Transverse colon (tissue), 4 donors: ENCODE measurements around the gene ADCY5. TPM values are rescaled to one million over a fixed set of nuclear protein-coding genes. Genes with fewer than 3 reads are reported as not detected.

Source experiments
- DNase-seq: peaks from one replicate; pipeline ENCODE4 v3.0.0-alpha.2; 2019
- H3K27ac ChIP-seq, 4 donors: fragments of 200-600 bp; sonication (generic); 2 replicates each; pipeline ENCODE4 v1.5.1; 2016 to 2018; ENCODE audit warnings: inconsistent platforms in 4 of 4
- H3K27me3 ChIP-seq: fragments of 200-600 bp; sonication (generic); 2 replicates; pipeline ENCODE4 v1.5.1; 2017; ENCODE audit warnings: inconsistent platforms
- H3K36me3 ChIP-seq, 4 donors: fragments of 200-600 bp; sonication (generic); 2 replicates each; pipeline ENCODE4 v1.5.1; 2017 to 2019; ENCODE audit warnings: inconsistent platforms in 4 of 4
- H3K4me1 ChIP-seq, 4 donors: fragments of 200-600 bp; sonication (generic); 2 replicates each; pipeline ENCODE4 v1.5.1; 2017 to 2020; ENCODE audit warnings: inconsistent platforms in 4 of 4
- H3K4me3 ChIP-seq, 4 donors: fragments of 200-600 bp; sonication (generic); 1 replicate in 1 of 4; 2 replicates in 3 of 4; pipeline versions ENCODE4 v1.5.1 to v1.6.1; 2017 to 2019; ENCODE audit warnings: inconsistent platforms in 4 of 4
- H3K9me3 ChIP-seq, 2 donors: fragments of 200-600 bp; sonication (generic); 2 replicates each; pipeline ENCODE4 v1.5.1; 2017 to 2019; ENCODE audit warnings: inconsistent platforms in 2 of 2
- CTCF ChIP-seq, 5 experiments: fragments of 200-600 bp in 3 of 5; fragments of 450-650 bp in 2 of 5; sonication (generic) in 3 of 5; IDR thresholded peaks; 1 replicate in 2 of 5; 2 replicates in 3 of 5; pipeline ENCODE4 v1.5.1; 2016 to 2017; ENCODE audit warnings: antibody characterized with exemption in 5 of 5, inconsistent platforms in 3 of 5, mild to moderate bottlenecking in 2 of 5, moderate library complexity in 1 of 5
- EP300 ChIP-seq: sonication (generic); formaldehyde crosslinking; IDR thresholded peaks from one replicate; pipeline ENCODE4 v1.6.1; 2017; ENCODE audit warnings: antibody characterized with exemption, low read depth
- POLR2A ChIP-seq: fragments of 450-650 bp; IDR thresholded peaks from one replicate; pipeline ENCODE4 v1.6.1; 2016; ENCODE audit warnings: antibody characterized with exemption, mild to moderate bottlenecking, moderate library complexity
- POLR2AphosphoS5 ChIP-seq, 3 donors: sonication (generic); formaldehyde crosslinking; IDR thresholded peaks; one replicate each; pipeline ENCODE4 v1.6.1; 2016; ENCODE audit warnings: antibody characterized with exemption in 3 of 3
- WGBS, 2 donors: methylation state at CpG; one replicate each; pipeline ENCODE4 v1.1.5; 2018; ENCODE audit warnings: low coverage in 1 of 2; 5-methylcytosine and 5-hydroxymethylcytosine counted together
- in situ Hi-C, 4 donors: fragments of 200-750 bp; cut with MboI; loops; one replicate each; pipeline versions ENCODE4 v1.15.0 to v1.15.1; 2017; ENCODE audit warnings: low sequenced_read_pairs in 3 of 4, low pct_ligation_motif_present in 1 of 4, low pct_unique_long_range_greater_than_20kb in 1 of 4
- intact Hi-C: fragments of 100-400 bp; cut with DNase I; formaldehyde crosslinking; loops from one replicate; pipeline ENCODE4 v1.15.1; 2023; ENCODE audit warnings: low total_unique reads
- total RNA-seq, 4 donors: library from RNA; depleted of rRNA; stranded (reverse); fragments of >200 nt; gene quantifications; one replicate each; pipeline ENCODE4 v1.1.0, GENCODE V29; 2016

Gene ADCY5
- total RNA-seq, 4 donors from 2014 or later: 13.9 to 42.0 (median 28.6) TPM

- no peaks in the 10 kb centered on the region for H3K36me3 ChIP-seq
- no peak for DNase-seq
- no peaks in the 10 kb centered on the region for H3K27me3 ChIP-seq
- H3K4me1 ChIP-seq: peaks cover 22 to 52% (median 33%) of the 10 kb centered on the region in 4 donors
- peak overlapping the region; percentile 72 to 86 (median 81) for H3K27ac ChIP-seq
- no peaks in the 10 kb centered on the region for H3K9me3 ChIP-seq
- TF ChIP-seq POLR2AphosphoS5 (IDR thresholded peaks at IDR 0.05) (no peak), EP300 (no peak), POLR2A (no peak), CTCF (IDR thresholded peaks at IDR 0.05) (no peak)
- intact Hi-C loops (no loop called here), in situ Hi-C loops (no loop called here)
- 57% methylated on average over 10 of the region's 11 CpGs; no CpG with 5 or more reads in 1 of the 2 donors for WGBS, 2 donors
- no peak overlapping the region for H3K4me3 ChIP-seq
These were observed 43.9 kb downstream of the ADCY5 start for GRCh38 chr3:123405021-123405420.

- no peaks in the 10 kb centered on the region for H3K9me3 ChIP-seq
- H3K36me3 ChIP-seq: no peaks in the 10 kb centered on the region
- in situ Hi-C loops: no loop called here
- WGBS, 2 donors: 49% methylated on average over 3 of the region's 3 CpGs; no CpG with 5 or more reads in 1 of the 2 donors
- no peak overlapping the region for H3K4me3 ChIP-seq
- no peaks in the 10 kb centered on the region for H3K27me3 ChIP-seq
- peaks cover 22 to 45% (median 29%) of the 10 kb centered on the region in 4 donors for H3K4me1 ChIP-seq
- TF ChIP-seq POLR2A (no peak), POLR2AphosphoS5 (IDR thresholded peaks at IDR 0.05) (peak in 2 of 3 donors; percentile 20 to 46)
- intact Hi-C loops: no loop called here
- no peak for DNase-seq
- H3K27ac ChIP-seq: peak overlapping the region; percentile 72 to 86 (median 81)
These were observed 44.5 kb downstream of the ADCY5 start for GRCh38 chr3:123404391-123404790.

GRCh38 chr3:123401836-123402530 lies 46.9 kb downstream of the ADCY5 start:
- Histone ChIP-seq H3K27ac (peak overlapping the region; percentile 72 to 86 (median 81)), H3K4me3 (no peak overlapping the region), H3K27me3 (no peaks in the 10 kb centered on the region), H3K36me3 (no peaks in the 10 kb centered on the region), H3K4me1 (peaks cover 18 to 40% (median 26%) of the 10 kb centered on the region in 4 donors), H3K9me3 (no peaks in the 10 kb centered on the region)
- TF ChIP-seq EP300 (no peak), POLR2AphosphoS5 (IDR thresholded peaks at IDR 0.05) (peak in 2 of 3 donors; percentile 10 to 13)
- intact Hi-C loops: no loop called here
- in situ Hi-C loops: no loop called here
- WGBS, 2 donors: 68 to 75% methylated on average over 2 to 11 of the region's 11 CpGs
- no peak for DNase-seq

- no peak for DNase-seq
- Histone ChIP-seq H3K9me3 (no peaks in the 10 kb centered on the region), H3K27ac (peak overlapping the region; percentile 72 to 86 (median 81)), H3K4me1 (peaks cover 7 to 31% (median 21%) of the 10 kb centered on the region in 4 donors), H3K27me3 (no peaks in the 10 kb centered on the region), H3K4me3 (no peak overlapping the region), H3K36me3 (no peaks in the 10 kb centered on the region)
- 88% methylated on average over 3 of the region's 3 CpGs; no CpG with 5 or more reads in 1 of the 2 donors for WGBS, 2 donors
- intact Hi-C loops (no loop called here), in situ Hi-C loops (no loop called here)
- TF ChIP-seq EP300 (no peak), POLR2A (no peak), CTCF (IDR thresholded peaks at IDR 0.05) (no peak), POLR2AphosphoS5 (IDR thresholded peaks at IDR 0.05) (peak in 1 of 3 donors; percentile 13)
These were observed 48.7 kb downstream of the ADCY5 start for GRCh38 chr3:123400169-123400568.

- TF ChIP-seq CTCF (IDR thresholded peaks at IDR 0.05): no peak
- no peak for TF ChIP-seq POLR2A
- TF ChIP-seq POLR2AphosphoS5 (IDR thresholded peaks at IDR 0.05): no peak
- no peak for TF ChIP-seq EP300
- Histone ChIP-seq H3K4me1 (peaks cover 7 to 26% (median 16%) of the 10 kb centered on the region in 4 donors), H3K36me3 (no peaks in the 10 kb centered on the region), H3K4me3 (no peak overlapping the region), H3K27ac (peak overlapping the region; percentile 72 to 86 (median 81)), H3K27me3 (no peaks in the 10 kb centered on the region), H3K9me3 (no peaks in the 10 kb centered on the region)
- DNase-seq: no peak
- intact Hi-C loops (no loop called here), in situ Hi-C loops (no loop called here)
- WGBS, 2 donors: 44 to 45% methylated on average over 2 to 6 of the region's 6 CpGs
These were observed 49.2 kb downstream of the ADCY5 start for GRCh38 chr3:123399653-123400052.
